H1 (cell line): Measurements from ENCODE around the gene CCL1. TPM values are rescaled to one million over a fixed set of nuclear protein-coding genes. Genes with fewer than 3 reads are reported as not detected.

Source experiments
- CHD2 ChIP-seq: IDR thresholded peaks from 2 replicates; pipeline ENCODE4 v1.6.1; 2012; ENCODE audit warnings: low read length, improper control_type of control experiment
- MAFK ChIP-seq: IDR thresholded peaks from 2 replicates; pipeline ENCODE4 v1.6.1; 2012; ENCODE audit warnings: low read depth, mild to moderate bottlenecking, improper control_type of control experiment, low read length
- NANOG ChIP-seq: IDR thresholded peaks from 2 replicates; pipeline ENCODE4 v1.6.1; 2011; ENCODE audit warnings: low read length, low read depth, mild to moderate bottlenecking, inconsistent platforms; ENCODE audit not compliant: insufficient read depth, poor library complexity, severe bottlenecking
- RFX5 ChIP-seq: IDR thresholded peaks from 2 replicates; pipeline ENCODE4 v1.6.1; 2011; ENCODE audit warnings: low read depth, low read length, improper control_type of control experiment, borderline replicate concordance
- SIRT6 ChIP-seq: IDR thresholded peaks from one replicate; pipeline ENCODE4 v1.7.1; 2012; ENCODE audit warnings: low read length, inconsistent platforms
- polyA plus RNA-seq, 7 experiments: library from polyadenylated mRNA; depleted of rRNA in 3 of 7; stranded (reverse) in 5 of 7; unstranded in 2 of 7; fragments of >200 nt in 5 of 7; fragments of 200-250 nt in 2 of 7; gene quantifications; 1 replicate in 5 of 7; 2 replicates in 1 of 7; 4 replicates in 1 of 7; pipeline versions ENCODE4 v1.2.1 to v1.2.3, GENCODE V29; 2011 to 2013; ENCODE audit warnings: missing spikeins in 2 of 7, mixed read lengths in 2 of 7
- total RNA-seq: library from RNA; stranded (reverse); fragmentation: NEBNext Ultra II Directional; extraction: Animal tissue kit (Norgen Biotek cat#: 25700); gene quantifications from 2 replicates; pipeline ENCODE4 v1.2.1, GENCODE V29; 2021
- TF ChIP-seq, protein P1 (sequence below): fragments of 300-600 bp; sonication (generic); IDR thresholded peaks from 2 replicates; pipeline ENCODE4 v1.7.1; 2012; ENCODE audit warnings: low read length, moderate library complexity, mild to moderate bottlenecking, inconsistent platforms; ENCODE audit not compliant: insufficient replicate concordance

The CCL1 gene
- total and polyA plus RNA-seq, 2 of the 8 experiments (the other 6 are each of a cell fraction or from before 2014, with no cell fraction given) = not detected

DNA sequence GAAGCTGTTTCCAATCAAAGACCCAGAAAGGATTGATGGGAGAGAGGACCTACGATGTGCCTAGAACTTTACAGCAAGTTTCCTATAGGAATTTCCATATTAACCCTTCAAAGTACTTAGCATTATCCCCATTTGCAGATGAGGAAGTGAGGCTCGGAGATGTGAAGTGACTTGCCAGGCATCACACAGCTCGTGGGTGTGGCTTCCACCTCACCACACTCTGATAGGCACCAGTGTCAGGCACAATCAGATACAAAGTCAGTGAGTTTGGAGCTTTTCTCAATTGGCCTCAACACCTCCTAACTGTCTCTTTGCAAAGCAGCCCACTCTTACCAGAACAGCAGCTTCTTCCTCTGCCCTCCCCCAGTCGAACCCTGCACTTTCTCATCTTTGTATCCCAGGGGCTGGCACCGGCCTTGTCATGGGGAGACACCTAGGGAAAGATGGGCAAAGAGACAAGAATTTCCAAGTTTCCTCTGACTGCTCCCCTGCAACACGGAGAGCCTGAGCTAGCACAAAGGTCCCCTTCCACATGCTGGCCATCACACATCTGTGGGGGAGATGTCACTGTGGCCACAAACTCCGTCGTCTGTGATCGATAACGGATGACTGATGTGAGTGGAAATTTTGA is 37.4 kb upstream of the CCL1 start (continued):
- TF ChIP-seq, protein P1, sequence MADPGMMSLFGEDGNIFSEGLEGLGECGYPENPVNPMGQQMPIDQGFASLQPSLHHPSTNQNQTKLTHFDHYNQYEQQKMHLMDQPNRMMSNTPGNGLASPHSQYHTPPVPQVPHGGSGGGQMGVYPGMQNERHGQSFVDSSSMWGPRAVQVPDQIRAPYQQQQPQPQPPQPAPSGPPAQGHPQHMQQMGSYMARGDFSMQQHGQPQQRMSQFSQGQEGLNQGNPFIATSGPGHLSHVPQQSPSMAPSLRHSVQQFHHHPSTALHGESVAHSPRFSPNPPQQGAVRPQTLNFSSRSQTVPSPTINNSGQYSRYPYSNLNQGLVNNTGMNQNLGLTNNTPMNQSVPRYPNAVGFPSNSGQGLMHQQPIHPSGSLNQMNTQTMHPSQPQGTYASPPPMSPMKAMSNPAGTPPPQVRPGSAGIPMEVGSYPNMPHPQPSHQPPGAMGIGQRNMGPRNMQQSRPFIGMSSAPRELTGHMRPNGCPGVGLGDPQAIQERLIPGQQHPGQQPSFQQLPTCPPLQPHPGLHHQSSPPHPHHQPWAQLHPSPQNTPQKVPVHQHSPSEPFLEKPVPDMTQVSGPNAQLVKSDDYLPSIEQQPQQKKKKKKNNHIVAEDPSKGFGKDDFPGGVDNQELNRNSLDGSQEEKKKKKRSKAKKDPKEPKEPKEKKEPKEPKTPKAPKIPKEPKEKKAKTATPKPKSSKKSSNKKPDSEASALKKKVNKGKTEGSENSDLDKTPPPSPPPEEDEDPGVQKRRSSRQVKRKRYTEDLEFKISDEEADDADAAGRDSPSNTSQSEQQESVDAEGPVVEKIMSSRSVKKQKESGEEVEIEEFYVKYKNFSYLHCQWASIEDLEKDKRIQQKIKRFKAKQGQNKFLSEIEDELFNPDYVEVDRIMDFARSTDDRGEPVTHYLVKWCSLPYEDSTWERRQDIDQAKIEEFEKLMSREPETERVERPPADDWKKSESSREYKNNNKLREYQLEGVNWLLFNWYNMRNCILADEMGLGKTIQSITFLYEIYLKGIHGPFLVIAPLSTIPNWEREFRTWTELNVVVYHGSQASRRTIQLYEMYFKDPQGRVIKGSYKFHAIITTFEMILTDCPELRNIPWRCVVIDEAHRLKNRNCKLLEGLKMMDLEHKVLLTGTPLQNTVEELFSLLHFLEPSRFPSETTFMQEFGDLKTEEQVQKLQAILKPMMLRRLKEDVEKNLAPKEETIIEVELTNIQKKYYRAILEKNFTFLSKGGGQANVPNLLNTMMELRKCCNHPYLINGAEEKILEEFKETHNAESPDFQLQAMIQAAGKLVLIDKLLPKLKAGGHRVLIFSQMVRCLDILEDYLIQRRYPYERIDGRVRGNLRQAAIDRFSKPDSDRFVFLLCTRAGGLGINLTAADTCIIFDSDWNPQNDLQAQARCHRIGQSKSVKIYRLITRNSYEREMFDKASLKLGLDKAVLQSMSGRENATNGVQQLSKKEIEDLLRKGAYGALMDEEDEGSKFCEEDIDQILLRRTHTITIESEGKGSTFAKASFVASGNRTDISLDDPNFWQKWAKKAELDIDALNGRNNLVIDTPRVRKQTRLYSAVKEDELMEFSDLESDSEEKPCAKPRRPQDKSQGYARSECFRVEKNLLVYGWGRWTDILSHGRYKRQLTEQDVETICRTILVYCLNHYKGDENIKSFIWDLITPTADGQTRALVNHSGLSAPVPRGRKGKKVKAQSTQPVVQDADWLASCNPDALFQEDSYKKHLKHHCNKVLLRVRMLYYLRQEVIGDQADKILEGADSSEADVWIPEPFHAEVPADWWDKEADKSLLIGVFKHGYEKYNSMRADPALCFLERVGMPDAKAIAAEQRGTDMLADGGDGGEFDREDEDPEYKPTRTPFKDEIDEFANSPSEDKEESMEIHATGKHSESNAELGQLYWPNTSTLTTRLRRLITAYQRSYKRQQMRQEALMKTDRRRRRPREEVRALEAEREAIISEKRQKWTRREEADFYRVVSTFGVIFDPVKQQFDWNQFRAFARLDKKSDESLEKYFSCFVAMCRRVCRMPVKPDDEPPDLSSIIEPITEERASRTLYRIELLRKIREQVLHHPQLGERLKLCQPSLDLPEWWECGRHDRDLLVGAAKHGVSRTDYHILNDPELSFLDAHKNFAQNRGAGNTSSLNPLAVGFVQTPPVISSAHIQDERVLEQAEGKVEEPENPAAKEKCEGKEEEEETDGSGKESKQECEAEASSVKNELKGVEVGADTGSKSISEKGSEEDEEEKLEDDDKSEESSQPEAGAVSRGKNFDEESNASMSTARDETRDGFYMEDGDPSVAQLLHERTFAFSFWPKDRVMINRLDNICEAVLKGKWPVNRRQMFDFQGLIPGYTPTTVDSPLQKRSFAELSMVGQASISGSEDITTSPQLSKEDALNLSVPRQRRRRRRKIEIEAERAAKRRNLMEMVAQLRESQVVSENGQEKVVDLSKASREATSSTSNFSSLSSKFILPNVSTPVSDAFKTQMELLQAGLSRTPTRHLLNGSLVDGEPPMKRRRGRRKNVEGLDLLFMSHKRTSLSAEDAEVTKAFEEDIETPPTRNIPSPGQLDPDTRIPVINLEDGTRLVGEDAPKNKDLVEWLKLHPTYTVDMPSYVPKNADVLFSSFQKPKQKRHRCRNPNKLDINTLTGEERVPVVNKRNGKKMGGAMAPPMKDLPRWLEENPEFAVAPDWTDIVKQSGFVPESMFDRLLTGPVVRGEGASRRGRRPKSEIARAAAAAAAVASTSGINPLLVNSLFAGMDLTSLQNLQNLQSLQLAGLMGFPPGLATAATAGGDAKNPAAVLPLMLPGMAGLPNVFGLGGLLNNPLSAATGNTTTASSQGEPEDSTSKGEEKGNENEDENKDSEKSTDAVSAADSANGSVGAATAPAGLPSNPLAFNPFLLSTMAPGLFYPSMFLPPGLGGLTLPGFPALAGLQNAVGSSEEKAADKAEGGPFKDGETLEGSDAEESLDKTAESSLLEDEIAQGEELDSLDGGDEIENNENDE = no peak
- no peak for TF ChIP-seq CHD2
- TF ChIP-seq NANOG = no peak
- no peak for TF ChIP-seq MAFK
- TF ChIP-seq SIRT6 = no peak
- TF ChIP-seq RFX5 = no peak
